Common myeloid progenitor, CD34-positive (primary cell): ENCODE data around the gene RRAGB.
A peak's percentile ranks its signal among the peaks of the same experiment; 100 is the strongest.
"Not testable (repeated sequence)": the region's sequence is repeated elsewhere in the genome, so short reads cannot be mapped to it uniquely, and the experiment has no call there.

Source experiments
- CTCF ChIA-PET: fragments of 350-600 bp; sonication (Branson Sonifier 250); formaldehyde crosslinking; loops from one replicate; lab custom pipeline; 2021; ENCODE audit warnings: antibody characterized with exemption; lab: Charles Lee
- POLR2A ChIA-PET: fragments of 350-600 bp; sonication (Branson Sonifier 250); formaldehyde crosslinking; loops from one replicate; lab custom pipeline; 2021; ENCODE audit warnings: antibody characterized with exemption; lab: Charles Lee
- DNase-seq, 3 donors: peaks; one replicate each; pipeline versions ENCODE4 v3.0.0 to v3.0.0-alpha.2; 2013
- H3K27ac ChIP-seq, 2 experiments: 1 replicate in 1 of 2; 2 replicates in 1 of 2; pipeline ENCODE4 v1.7.0; 2013; ENCODE audit warnings: inconsistent platforms in 2 of 2, low read length in 2 of 2, mild to moderate bottlenecking in 2 of 2, low read depth in 1 of 2, moderate library complexity in 1 of 2; ENCODE audit not compliant: severe bottlenecking in 2 of 2, insufficient read depth in 1 of 2, poor library complexity in 1 of 2
- H3K27me3 ChIP-seq, 5 experiments: replicated peaks in 2 of 5; 1 replicate in 3 of 5; 2 replicates in 2 of 5; pipeline versions ENCODE4 v1.6.1 to v1.7.0; 2013; ENCODE audit warnings: low read length in 4 of 5, mild to moderate bottlenecking in 2 of 5, moderate library complexity in 2 of 5, inconsistent platforms in 1 of 5; ENCODE audit not compliant: insufficient read depth in 5 of 5, control insufficient read depth in 4 of 5
- H3K36me3 ChIP-seq, 4 experiments: 1 replicate in 2 of 4; 2 replicates in 2 of 4; pipeline versions ENCODE4 v1.6.1 to v1.7.0; 2013; ENCODE audit warnings: low read length in 3 of 4, control low read depth in 1 of 4, mild to moderate bottlenecking in 1 of 4; ENCODE audit not compliant: control insufficient read depth in 4 of 4, insufficient read depth in 4 of 4
- H3K4me1 ChIP-seq, 4 experiments: 1 replicate in 3 of 4; 2 replicates in 1 of 4; pipeline versions ENCODE4 v1.6.1 to v1.7.1; 2013; ENCODE audit warnings: low read length in 3 of 4, mild to moderate bottlenecking in 3 of 4, control low read depth in 1 of 4, inconsistent platforms in 1 of 4, moderate library complexity in 1 of 4; ENCODE audit not compliant: control insufficient read depth in 4 of 4, insufficient read depth in 4 of 4; ENCODE audit errors: control extremely low read depth in 1 of 4
- H3K4me3 ChIP-seq, 7 experiments: 1 replicate in 4 of 7; 2 replicates in 3 of 7; pipeline versions ENCODE4 v1.5.1 to v1.7.0; 2013; ENCODE audit warnings: mild to moderate bottlenecking in 7 of 7, low read length in 6 of 7, moderate library complexity in 6 of 7, inconsistent platforms in 2 of 7, low read depth in 2 of 7, control low read depth in 1 of 7; ENCODE audit not compliant: insufficient read depth in 4 of 7, control insufficient read depth in 1 of 7; ENCODE audit errors: extremely low read depth in 1 of 7
- H3K9me3 ChIP-seq, 5 experiments: 1 replicate in 4 of 5; 2 replicates in 1 of 5; pipeline versions ENCODE4 v1.6.1 to v1.7.1; 2013; ENCODE audit warnings: low read length in 4 of 5, mild to moderate bottlenecking in 2 of 5, inconsistent platforms in 1 of 5, low read depth in 1 of 5, moderate library complexity in 1 of 5; ENCODE audit not compliant: control insufficient read depth in 4 of 5, insufficient read depth in 2 of 5; ENCODE audit errors: control extremely low read depth in 1 of 5
- WGBS: methylation state at CpG from one replicate; pipeline ENCODE4 v1.1.5; 2013; ENCODE audit not compliant: insufficient coverage; 5-methylcytosine and 5-hydroxymethylcytosine counted together

Gene RRAGB

GRCh38 chrX:55703436-55703835, 14.1 kb upstream of the RRAGB start:
- peak overlapping the region in 1 of 7 experiments; percentile 8 for H3K4me3 ChIP-seq
- 50% methylated on average over 1 of the region's 2 CpGs for WGBS
- H3K9me3 ChIP-seq, CTCF ChIA-PET, POLR2A ChIA-PET, H3K27ac ChIP-seq, H3K36me3 ChIP-seq, H3K27me3 ChIP-seq, H3K4me1 ChIP-seq, DNase-seq: not testable (repeated sequence)

GRCh38 chrX:55705066-55705465, 12.5 kb upstream of the RRAGB start:
- CTCF ChIA-PET, H3K27me3 ChIP-seq, H3K27ac ChIP-seq, H3K36me3 ChIP-seq, H3K9me3 ChIP-seq, POLR2A ChIA-PET, H3K4me1 ChIP-seq: not testable (repeated sequence)
- H3K4me3 ChIP-seq: peak overlapping the region in 1 of 7 experiments; percentile 28
- DNase-seq: peak in 2 of 3 donors; percentile 23 to 52
- WGBS: 100% methylated on average over 1 of the region's 5 CpGs

GRCh38 chrX:55709735-55710134, 7.8 kb upstream of the RRAGB start:
- peak in 2 of 3 donors; percentile 44 to 53 for DNase-seq
- H3K36me3 ChIP-seq: no peaks in the 10 kb centered on the region
- H3K27ac ChIP-seq: no peak overlapping the region
- H3K4me3 ChIP-seq: no peak overlapping the region
- WGBS: 0% methylated on average over 1 of the region's 1 CpG
- ChIA-PET POLR2A (no interaction called here), CTCF (no interaction called here)
- H3K4me1 ChIP-seq: peaks cover 0 to 5% (median 1%) of the 10 kb centered on the region in 4 experiments
- peaks cover 0 to 6% (median 5%) of the 10 kb centered on the region in 5 experiments for H3K9me3 ChIP-seq
- H3K27me3 ChIP-seq: no peaks in the 10 kb centered on the region

GRCh38 chrX:55710701-55711100, 6.8 kb upstream of the RRAGB start:
- ChIA-PET CTCF (no interaction called here), POLR2A (no interaction called here)
- Histone ChIP-seq H3K4me1 (peaks cover 0 to 5% (median 1%) of the 10 kb centered on the region in 4 experiments), H3K9me3 (peaks cover 0 to 6% (median 5%) of the 10 kb centered on the region in 5 experiments), H3K4me3 (no peak overlapping the region), H3K27me3 (no peaks in the 10 kb centered on the region), H3K27ac (no peak overlapping the region), H3K36me3 (no peaks in the 10 kb centered on the region)
- peak; percentile 40 to 74 (median 49) for DNase-seq
- 46% methylated on average over 3 of the region's 3 CpGs for WGBS

GRCh38 chrX:55713631-55714030, 3.9 kb upstream of the RRAGB start:
- Histone ChIP-seq H3K9me3 (peaks cover 0 to 5% (median 2%) of the 10 kb centered on the region in 5 experiments), H3K27ac (no peak overlapping the region), H3K4me3 (no peak overlapping the region), H3K27me3 (no peaks in the 10 kb centered on the region), H3K36me3 (no peaks in the 10 kb centered on the region), H3K4me1 (peaks cover 0 to 12% (median 3%) of the 10 kb centered on the region in 4 experiments)
- ChIA-PET POLR2A (no interaction called here), CTCF (interaction anchor here (0.7 kb wide), 1 partner anchor 149 kb away, joined by 3 read pairs; no protein-coding TSS in a partner anchor)
- no CpG with 5 or more reads among the region's 1 CpG for WGBS
- DNase-seq: peak in 1 of 3 donors; percentile 22

- Histone ChIP-seq H3K4me1 (peaks cover 0 to 14% (median 3%) of the 10 kb centered on the region in 4 experiments), H3K27me3 (no peaks in the 10 kb centered on the region), H3K9me3 (peaks cover 0 to 5% (median 0%) of the 10 kb centered on the region in 5 experiments), H3K4me3 (no peak overlapping the region), H3K27ac (no peak overlapping the region), H3K36me3 (no peaks in the 10 kb centered on the region)
- ChIA-PET POLR2A (no interaction called here), CTCF (interaction anchor here (0.7 kb wide), 1 partner anchor 150 kb away, joined by 3 read pairs; no protein-coding TSS in a partner anchor)
- WGBS: 58% methylated on average over 2 of the region's 5 CpGs
- DNase-seq: peak in 1 of 3 donors; percentile 34
Observed at GRCh38 chrX:55714161-55714560, 3.4 kb upstream of the RRAGB start.

- CTCF ChIA-PET: no interaction called here
- peak in 2 of 3 donors; percentile 17 to 38 for DNase-seq
- Histone ChIP-seq H3K27ac (no peak overlapping the region), H3K4me1 (peaks cover 0 to 12% (median 3%) of the 10 kb centered on the region in 4 experiments), H3K27me3 (no peaks in the 10 kb centered on the region), H3K4me3 (no peak overlapping the region), H3K9me3 (peaks cover 0 to 2% (median 0%) of the 10 kb centered on the region in 5 experiments), H3K36me3 (peaks cover 0 to 4% (median under 1%) of the 10 kb centered on the region in 4 experiments)
- WGBS: 86% methylated on average over 6 of the region's 7 CpGs
- POLR2A ChIA-PET: no interaction called here
Observed at GRCh38 chrX:55715847-55716246, 1.7 kb upstream of the RRAGB start.
